Midbrain (tissue), 1 donor: ENCODE measurements around the gene RCVRN.

Experiments
- DNase-seq: peaks from one replicate; lab custom pipeline; 2025; lab: John Stamatoyannopoulos, UW

Gene RCVRN

DNA sequence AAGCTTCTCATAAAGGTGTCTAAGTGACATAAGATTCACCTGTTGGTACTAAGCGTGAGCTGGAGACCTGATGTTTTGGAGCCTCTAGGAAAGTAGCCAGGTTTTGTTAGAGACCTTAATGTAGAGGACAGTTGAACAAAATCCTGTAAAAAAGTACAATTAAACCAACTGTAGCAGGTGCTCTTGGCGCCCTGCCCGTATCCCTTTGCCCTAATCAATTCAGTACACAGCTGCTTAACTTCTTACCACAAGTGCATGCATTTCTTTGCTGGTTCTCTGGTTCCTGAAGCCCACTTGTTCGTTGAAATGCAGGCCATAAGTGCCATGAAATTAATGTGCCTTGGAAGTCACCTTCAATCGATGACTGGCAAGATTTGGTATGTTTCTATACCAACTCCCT, 54.9 kb downstream of the RCVRN start:
- no peak for DNase-seq
